Right lobe of liver (tissue), 6 donors: ENCODE measurements around the gene SLC29A3. TPM values are rescaled to one million over a fixed set of nuclear protein-coding genes. Genes with fewer than 3 reads are reported as not detected.

Experiments used
- ATAC-seq, 4 donors: fragments of 200-7000 bp; cut with Tn5 transposase; one replicate each; pipeline ENCODE4 v1.9.1; 2020; ENCODE audit warnings: mild to moderate bottlenecking in 4 of 4, moderate library complexity in 4 of 4
- DNase-seq, 3 donors: peaks; one replicate each; pipeline ENCODE4 v3.0.0-alpha.2; 2020
- H3K27ac ChIP-seq, 3 donors: fragments of 200-600 bp; one replicate each; pipeline ENCODE4 v1.8.0; 2022
- H3K27me3 ChIP-seq, 2 donors: fragments of 200-600 bp; one replicate each; pipeline ENCODE4 v1.8.0; 2022
- H3K36me3 ChIP-seq, 4 donors: fragments of 200-600 bp; sonication (generic) in 1 of 4; one replicate each; pipeline versions ENCODE4 v1.5.1 to v1.8.0; 2017 to 2022; ENCODE audit warnings: control low read depth in 1 of 4
- H3K4me1 ChIP-seq, 4 donors: fragments of 200-600 bp; sonication (generic) in 1 of 4; one replicate each; pipeline versions ENCODE4 v1.5.1 to v1.8.0; 2017 to 2022; ENCODE audit warnings: control low read depth in 1 of 4
- H3K4me3 ChIP-seq, 3 donors: fragments of 200-600 bp; one replicate each; pipeline ENCODE4 v1.8.0; 2022
- H3K9me3 ChIP-seq, 4 donors: fragments of 200-600 bp; sonication (generic) in 1 of 4; one replicate each; pipeline versions ENCODE4 v1.5.1 to v1.8.0; 2017 to 2022; ENCODE audit warnings: control low read depth in 1 of 4
- POLR2A ChIP-seq: fragments of 450-650 bp; IDR thresholded peaks from one replicate; pipeline ENCODE4 v1.6.1; 2017; ENCODE audit warnings: antibody characterized with exemption, mild to moderate bottlenecking
- whole genome bisulfite sequencing: methylation state at CpG from one replicate; pipeline ENCODE4 v1.1.6; 2018; ENCODE audit warnings: low coverage, low lambda C conversion rate; ENCODE audit not compliant: insufficient coverage; ENCODE audit errors: missing lambda C conversion rate; 5-methylcytosine and 5-hydroxymethylcytosine counted together
- intact Hi-C, 2 donors: fragments of 100-400 bp; cut with DNase I; formaldehyde crosslinking; loops; one replicate each; pipeline versions ENCODE4 v1.11.2 to v1.14.1; 2022
- total RNA-seq, 6 experiments: library from RNA; depleted of rRNA in 2 of 6; stranded (reverse); fragments of >200 nt in 2 of 6; fragmentation: NEBNext Ultra II Directional in 3 of 6; extraction: Animal tissue kit (Norgen Biotek cat#: 25700) in 3 of 6; gene quantifications; one replicate each; pipeline versions ENCODE4 v1.1.0 to v1.2.4, GENCODE V29; 2016 to 2023
- TF ChIP-seq, protein P1 (sequence below), 4 donors: fragments of 200-600 bp in 3 of 4; fragments of 450-650 bp in 1 of 4; IDR thresholded peaks; one replicate each; pipeline versions ENCODE4 v1.5.1 to v1.8.0; 2016 to 2022; ENCODE audit warnings: antibody characterized with exemption in 4 of 4, mild to moderate bottlenecking in 2 of 4
- donor health status: DM: no; HTN: yes; CAD: no.
- donor health status: DM: no; HTN: no; CAD: no.
- donor health status: DM: no; HTN: no; CAD: no.
- donor health status: DM: no; HTN: yes; CAD: no.
- donor health status: DM: no; HTN: yes; CAD: no.

SLC29A3 gene
- total RNA-seq, 6 experiments from 2014 or later, result 5.7 to 17.4 (median 7.7) TPM

DNA sequence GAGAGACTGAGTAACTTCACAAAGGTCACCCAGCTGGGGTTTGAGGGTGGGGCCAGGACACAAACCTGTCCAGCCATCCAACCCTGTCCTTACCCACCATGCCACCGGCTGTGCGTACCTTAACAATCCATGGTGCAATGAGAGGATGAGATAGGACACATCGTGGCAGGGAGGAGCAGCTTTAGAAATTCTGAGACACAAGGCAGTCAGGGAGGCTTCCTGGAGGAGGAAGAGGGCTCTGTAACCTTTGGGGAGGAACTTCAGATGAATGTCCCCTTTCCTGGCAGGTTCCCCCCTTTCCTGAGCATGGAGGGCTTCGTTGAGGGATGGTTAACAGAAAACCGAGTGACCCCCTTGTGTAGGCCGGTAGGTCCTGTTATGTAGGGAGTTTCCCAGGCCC is 35.6 kb upstream of the SLC29A3 start:
- Histone ChIP-seq H3K4me3 (no peak overlapping the region), H3K27me3 (no peaks in the 10 kb centered on the region), H3K36me3 (no peaks in the 10 kb centered on the region), H3K9me3 (no peaks in the 10 kb centered on the region), H3K27ac (no peak overlapping the region), H3K4me1 (no peaks in the 10 kb centered on the region)
- DNase-seq (no peak), ATAC-seq (no peak)
- no peak for TF ChIP-seq POLR2A
- TF ChIP-seq, protein P1, sequence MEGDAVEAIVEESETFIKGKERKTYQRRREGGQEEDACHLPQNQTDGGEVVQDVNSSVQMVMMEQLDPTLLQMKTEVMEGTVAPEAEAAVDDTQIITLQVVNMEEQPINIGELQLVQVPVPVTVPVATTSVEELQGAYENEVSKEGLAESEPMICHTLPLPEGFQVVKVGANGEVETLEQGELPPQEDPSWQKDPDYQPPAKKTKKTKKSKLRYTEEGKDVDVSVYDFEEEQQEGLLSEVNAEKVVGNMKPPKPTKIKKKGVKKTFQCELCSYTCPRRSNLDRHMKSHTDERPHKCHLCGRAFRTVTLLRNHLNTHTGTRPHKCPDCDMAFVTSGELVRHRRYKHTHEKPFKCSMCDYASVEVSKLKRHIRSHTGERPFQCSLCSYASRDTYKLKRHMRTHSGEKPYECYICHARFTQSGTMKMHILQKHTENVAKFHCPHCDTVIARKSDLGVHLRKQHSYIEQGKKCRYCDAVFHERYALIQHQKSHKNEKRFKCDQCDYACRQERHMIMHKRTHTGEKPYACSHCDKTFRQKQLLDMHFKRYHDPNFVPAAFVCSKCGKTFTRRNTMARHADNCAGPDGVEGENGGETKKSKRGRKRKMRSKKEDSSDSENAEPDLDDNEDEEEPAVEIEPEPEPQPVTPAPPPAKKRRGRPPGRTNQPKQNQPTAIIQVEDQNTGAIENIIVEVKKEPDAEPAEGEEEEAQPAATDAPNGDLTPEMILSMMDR (IDR thresholded peaks at IDR 0.05), result no peak
- WGBS, result 85% methylated on average over 3 of the region's 6 CpGs
- intact Hi-C loops, result loop anchor here (5.0 to 10.0 kb wide), 2 partner anchors 349 to 356 kb away; no protein-coding TSS in a partner anchor

GRCh38 chr10:71283876-71284275 is 35.2 kb upstream of the SLC29A3 start:
- TF ChIP-seq, protein P1 (IDR thresholded peaks at IDR 0.05), result no peak
- TF ChIP-seq POLR2A, result no peak
- DNase-seq (no peak), ATAC-seq (no peak)
- WGBS, result 56% methylated on average over 6 of the region's 10 CpGs
- Histone ChIP-seq H3K4me1 (no peaks in the 10 kb centered on the region), H3K9me3 (no peaks in the 10 kb centered on the region), H3K4me3 (no peak overlapping the region), H3K36me3 (no peaks in the 10 kb centered on the region), H3K27me3 (no peaks in the 10 kb centered on the region), H3K27ac (no peak overlapping the region)
- intact Hi-C loops, result loop anchor here (5.0 to 10.0 kb wide), 2 partner anchors 349 to 357 kb away; no protein-coding TSS in a partner anchor

DNA sequence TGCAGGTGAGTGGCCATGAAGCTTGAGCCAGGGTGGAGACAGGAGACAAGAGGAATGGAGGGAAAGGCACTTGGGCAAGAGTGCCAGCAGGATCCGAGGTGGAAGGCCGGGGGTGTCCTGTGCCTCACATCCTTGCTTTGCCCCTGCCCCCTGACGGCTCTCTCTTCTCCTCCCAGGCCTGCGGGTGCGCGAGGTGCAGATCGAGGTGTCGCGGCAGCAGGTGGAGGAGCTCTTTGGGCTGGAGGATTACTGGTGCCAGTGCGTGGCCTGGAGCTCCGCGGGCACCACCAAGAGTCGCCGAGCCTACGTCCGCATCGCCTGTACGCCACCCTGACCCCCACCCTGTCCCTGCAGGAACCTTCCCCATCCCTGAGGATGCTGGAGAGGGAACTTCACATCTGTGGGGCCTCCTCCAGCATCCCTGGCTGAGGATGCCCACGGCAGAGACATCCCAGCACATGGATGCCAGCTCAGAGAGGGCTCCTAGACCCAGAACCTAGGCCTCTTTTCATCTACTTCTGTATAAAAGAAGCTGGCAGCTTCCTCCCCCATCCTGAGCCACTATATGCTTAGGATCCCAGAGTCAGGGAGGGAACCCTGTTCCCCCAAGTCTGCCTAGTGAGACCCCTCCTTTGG is 34.4 kb upstream of the SLC29A3 start:
- intact Hi-C loops, result loop anchor here (5.0 to 10.0 kb wide), 2 partner anchors 350 to 357 kb away; no protein-coding TSS in a partner anchor
- peaks cover 0 to 3% (median 0%) of the 10 kb centered on the region in 4 donors for H3K4me1 ChIP-seq
- no peak for DNase-seq
- H3K27ac ChIP-seq, result no peak overlapping the region
- no peak overlapping the region for H3K4me3 ChIP-seq
- TF ChIP-seq, protein P1 (IDR thresholded peaks at IDR 0.05), result no peak
- TF ChIP-seq POLR2A, result no peak
- no peaks in the 10 kb centered on the region for H3K9me3 ChIP-seq
- WGBS, result 69% methylated on average over 3 of the region's 19 CpGs
- no peak for ATAC-seq
- no peaks in the 10 kb centered on the region for H3K27me3 ChIP-seq
- H3K36me3 ChIP-seq, result no peaks in the 10 kb centered on the region

DNA sequence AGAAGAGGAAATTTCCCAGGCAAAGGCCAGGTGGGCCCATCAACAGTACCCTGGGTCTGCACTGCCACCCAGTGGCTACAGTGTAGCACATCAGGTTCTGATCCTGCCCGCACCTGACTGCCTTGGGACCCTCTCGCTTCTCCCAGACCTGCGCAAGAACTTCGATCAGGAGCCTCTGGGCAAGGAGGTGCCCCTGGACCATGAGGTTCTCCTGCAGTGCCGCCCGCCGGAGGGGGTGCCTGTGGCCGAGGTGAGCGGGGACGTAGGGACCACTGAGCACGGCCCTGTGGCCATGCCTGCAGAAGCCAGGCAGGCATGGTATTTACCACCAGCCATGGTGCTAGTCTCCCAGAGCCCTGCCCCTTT is 33.9 kb upstream of the SLC29A3 start:
- TF ChIP-seq, protein P1 (IDR thresholded peaks at IDR 0.05), result peak; percentile 59 to 79 (median 72)
- no peak for TF ChIP-seq POLR2A
- WGBS, result 53% methylated on average over 3 of the region's 11 CpGs
- H3K9me3 ChIP-seq, result no peaks in the 10 kb centered on the region
- no peaks in the 10 kb centered on the region for H3K27me3 ChIP-seq
- peaks cover 0 to 8% (median under 1%) of the 10 kb centered on the region in 4 donors for H3K4me1 ChIP-seq
- ATAC-seq, result peak; percentile 71 to 82 (median 76)
- no peak overlapping the region for H3K4me3 ChIP-seq
- intact Hi-C loops, result loop anchor here in 1 of 2 donors (10.0 kb wide), 1 partner anchor 350 kb away; no protein-coding TSS in a partner anchor
- H3K27ac ChIP-seq, result no peak overlapping the region
- H3K36me3 ChIP-seq, result no peaks in the 10 kb centered on the region
- DNase-seq, result peak in 2 of 3 donors; percentile 42 to 62
